H1 (cell line): ENCODE measurements around the gene PTAR1.

Source experiments
- ATF3 ChIP-seq: IDR thresholded peaks from 2 replicates; pipeline ENCODE4 v1.6.1; 2011; ENCODE audit warnings: low read depth, mild to moderate bottlenecking, low read length; ENCODE audit not compliant: insufficient read depth
- BCL11A ChIP-seq, 2 experiments: IDR thresholded peaks; one replicate each; pipeline ENCODE4 v1.6.1; 2011; ENCODE audit warnings: low read depth in 2 of 2, low read length in 2 of 2, mild to moderate bottlenecking in 2 of 2
- CTCF ChIP-seq, 3 experiments: IDR thresholded peaks; 1 replicate in 2 of 3; 2 replicates in 1 of 3; pipeline versions ENCODE4 v1.5.1 to v1.6.1; 2011; ENCODE audit warnings: low read length in 3 of 3, mild to moderate bottlenecking in 3 of 3, inconsistent platforms in 2 of 3, low read depth in 1 of 3, moderate library complexity in 1 of 3; ENCODE audit not compliant: insufficient read depth in 1 of 3; ENCODE audit errors: control extremely low read depth in 1 of 3
- EP300 ChIP-seq, 2 experiments: IDR thresholded peaks; 1 replicate in 1 of 2; 2 replicates in 1 of 2; pipeline ENCODE4 v1.6.1; 2011 to 2012; ENCODE audit warnings: low read depth in 2 of 2, low read length in 2 of 2, mild to moderate bottlenecking in 2 of 2, borderline replicate concordance in 1 of 2, inconsistent platforms in 1 of 2, moderate library complexity in 1 of 2
- EZH2 ChIP-seq: fragments of 200-600 bp; sonication (generic); IDR thresholded peaks from 2 replicates; pipeline ENCODE4 v1.7.1; 2012; ENCODE audit warnings: low read depth, mild to moderate bottlenecking, moderate library complexity, low read length, inconsistent platforms; ENCODE audit not compliant: severe bottlenecking
- GABPA ChIP-seq: IDR thresholded peaks from 2 replicates; pipeline ENCODE4 v1.6.1; 2011; ENCODE audit warnings: mild to moderate bottlenecking, low read length, moderate library complexity, borderline replicate concordance; ENCODE audit not compliant: insufficient read depth
- POLR2A ChIP-seq, 2 experiments: IDR thresholded peaks; 1 replicate in 1 of 2; 2 replicates in 1 of 2; pipeline ENCODE4 v1.6.1; 2011; ENCODE audit warnings: low read depth in 2 of 2, low read length in 2 of 2, mild to moderate bottlenecking in 2 of 2; ENCODE audit errors: control extremely low read depth in 1 of 2
- POLR2AphosphoS5 ChIP-seq: IDR thresholded peaks from 2 replicates; pipeline ENCODE4 v1.6.1; 2011; ENCODE audit warnings: low read depth, low read length
- TAF1 ChIP-seq: IDR thresholded peaks from 2 replicates; pipeline ENCODE4 v1.6.1; 2011; ENCODE audit warnings: mild to moderate bottlenecking, low read depth, low read length

- TF ChIP-seq POLR2A (IDR thresholded peaks at IDR 0.05; ENCODE audit: control extremely low read depth in 1 of 2, low read depth in 2 of 2, low read length in 2 of 2) = no peak
- no peak for TF ChIP-seq CTCF (IDR thresholded peaks at IDR 0.05; ENCODE audit: control extremely low read depth in 1 of 3, insufficient read depth in 1 of 3, low read depth in 1 of 3, low read length in 3 of 3)
- TF ChIP-seq GABPA = no peak
- no peak for TF ChIP-seq ATF3
- no peak for TF ChIP-seq TAF1
- TF ChIP-seq EZH2 = no peak
- no peak for TF ChIP-seq POLR2AphosphoS5
- no peak for TF ChIP-seq BCL11A (IDR thresholded peaks at IDR 0.05; ENCODE audit: low read depth in 2 of 2, low read length in 2 of 2)
- TF ChIP-seq EP300 (IDR thresholded peaks at IDR 0.05; ENCODE audit: borderline replicate concordance in 1 of 2, low read depth in 2 of 2, low read length in 2 of 2) = no peak
Observed at GRCh38 chr9:69757996-69758675, 1.7 kb downstream of the PTAR1 start.
